ENCODE results near the gene ETNK1.
A peak's percentile ranks its signal among the peaks of the same experiment; 100 is the strongest.
"Not testable (repeated sequence)": the region's sequence is repeated elsewhere in the genome, so short reads cannot be mapped to it uniquely, and the experiment has no call there.

The ETNK1 gene

DNA sequence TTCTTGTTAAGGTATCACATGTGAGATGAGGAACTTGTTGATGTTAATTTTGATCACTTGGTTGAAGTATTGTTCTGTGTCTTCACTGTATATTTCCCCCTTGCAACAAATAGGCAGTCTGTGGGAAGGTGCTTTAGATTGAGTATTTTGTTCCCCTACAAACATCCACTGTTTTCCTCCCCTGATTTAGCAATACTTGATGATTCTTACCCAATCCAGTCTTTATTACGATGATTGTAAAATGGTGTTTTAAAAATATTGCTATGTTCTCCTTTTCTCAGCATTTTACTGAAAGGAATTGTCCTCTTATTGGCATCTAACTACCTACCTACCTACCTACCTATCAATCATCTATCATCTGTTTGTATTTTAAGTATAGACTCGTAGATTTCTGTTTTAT is 66.3 kb downstream of the ETNK1 start:
- TF ChIP-seq, protein P1, sequence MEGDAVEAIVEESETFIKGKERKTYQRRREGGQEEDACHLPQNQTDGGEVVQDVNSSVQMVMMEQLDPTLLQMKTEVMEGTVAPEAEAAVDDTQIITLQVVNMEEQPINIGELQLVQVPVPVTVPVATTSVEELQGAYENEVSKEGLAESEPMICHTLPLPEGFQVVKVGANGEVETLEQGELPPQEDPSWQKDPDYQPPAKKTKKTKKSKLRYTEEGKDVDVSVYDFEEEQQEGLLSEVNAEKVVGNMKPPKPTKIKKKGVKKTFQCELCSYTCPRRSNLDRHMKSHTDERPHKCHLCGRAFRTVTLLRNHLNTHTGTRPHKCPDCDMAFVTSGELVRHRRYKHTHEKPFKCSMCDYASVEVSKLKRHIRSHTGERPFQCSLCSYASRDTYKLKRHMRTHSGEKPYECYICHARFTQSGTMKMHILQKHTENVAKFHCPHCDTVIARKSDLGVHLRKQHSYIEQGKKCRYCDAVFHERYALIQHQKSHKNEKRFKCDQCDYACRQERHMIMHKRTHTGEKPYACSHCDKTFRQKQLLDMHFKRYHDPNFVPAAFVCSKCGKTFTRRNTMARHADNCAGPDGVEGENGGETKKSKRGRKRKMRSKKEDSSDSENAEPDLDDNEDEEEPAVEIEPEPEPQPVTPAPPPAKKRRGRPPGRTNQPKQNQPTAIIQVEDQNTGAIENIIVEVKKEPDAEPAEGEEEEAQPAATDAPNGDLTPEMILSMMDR (IDR thresholded peaks at IDR 0.05; ENCODE audit: low read depth, low read length) = no peak
- TF ChIP-seq, protein P2, sequence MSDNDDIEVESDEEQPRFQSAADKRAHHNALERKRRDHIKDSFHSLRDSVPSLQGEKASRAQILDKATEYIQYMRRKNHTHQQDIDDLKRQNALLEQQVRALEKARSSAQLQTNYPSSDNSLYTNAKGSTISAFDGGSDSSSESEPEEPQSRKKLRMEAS (IDR thresholded peaks at IDR 0.05; ENCODE audit: low read depth, low read length) = no peak
- TF ChIP-seq MYC (IDR thresholded peaks at IDR 0.05; ENCODE audit: low read depth, low read length) = no peak
- TF ChIP-seq POLR2A (IDR thresholded peaks at IDR 0.05; ENCODE audit: extremely low read depth, insufficient read length) = no peak
- DNase-seq (ENCODE audit: low read depth) = peak; percentile 33
- no peak overlapping the region for H3K4me3 ChIP-seq (ENCODE audit: low read depth, low read length)

DNA sequence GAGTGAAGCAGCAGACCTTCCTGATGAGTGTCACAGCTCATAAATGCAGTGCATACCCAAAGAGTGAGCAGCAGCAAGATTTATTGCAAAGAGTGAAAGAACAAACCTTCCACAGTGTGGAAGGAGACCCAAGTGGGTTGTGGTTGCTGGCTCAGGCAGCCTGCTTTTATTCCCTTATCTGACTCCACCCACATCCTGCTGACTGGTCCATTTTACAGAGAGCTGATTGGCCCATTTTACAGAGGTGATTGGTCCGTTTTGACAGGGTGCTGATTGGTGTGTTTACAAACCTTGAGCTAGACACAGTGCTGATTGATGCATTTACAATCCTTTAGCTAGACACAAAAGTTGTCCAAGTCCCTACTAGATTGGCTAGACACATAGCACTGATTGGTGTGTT is 67.5 kb downstream of the ETNK1 start:
- not testable (repeated sequence) for DNase-seq (ENCODE audit: low read depth); H3K4me3 ChIP-seq (ENCODE audit: low read depth, low read length)

DNA sequence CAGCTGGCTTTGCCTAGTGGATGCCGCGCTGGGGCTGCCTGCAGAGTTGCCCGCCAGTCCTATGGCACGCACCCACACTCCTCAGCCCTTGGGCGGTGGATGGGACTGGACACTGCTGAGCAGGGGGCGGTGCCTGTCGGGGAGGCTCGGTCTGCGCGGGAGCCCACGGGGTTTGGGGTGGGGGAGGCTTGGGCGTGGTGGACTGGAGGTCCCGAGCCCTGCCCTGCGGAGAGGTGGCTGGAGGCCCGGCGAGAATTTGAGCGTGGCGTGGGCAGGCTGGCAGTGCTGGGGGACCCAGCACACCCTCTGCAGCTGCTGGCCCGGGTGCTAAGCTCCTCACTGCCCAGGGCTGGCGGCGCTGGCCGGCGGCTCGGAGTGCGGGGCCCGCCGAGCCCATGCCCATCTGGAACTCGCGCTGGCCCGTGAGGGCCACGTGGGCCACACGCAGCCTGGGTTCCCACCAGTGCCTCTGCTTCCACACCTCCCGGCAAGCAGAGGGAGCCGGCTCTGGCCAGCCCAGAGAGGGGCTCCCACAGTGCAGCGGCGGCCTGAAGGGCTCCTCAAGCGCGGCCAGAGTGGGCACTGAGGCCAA is 68.1 kb downstream of the ETNK1 start:
- TF ChIP-seq, protein P1 (IDR thresholded peaks at IDR 0.05; ENCODE audit: low read depth, low read length) = no peak
- TF ChIP-seq POLR2A (IDR thresholded peaks at IDR 0.05; ENCODE audit: extremely low read depth, insufficient read length) (no peak), MYC (IDR thresholded peaks at IDR 0.05; ENCODE audit: low read depth, low read length) (no peak)
- TF ChIP-seq, protein P2 (IDR thresholded peaks at IDR 0.05; ENCODE audit: low read depth, low read length) = no peak
- no peak for DNase-seq (ENCODE audit: low read depth)
- H3K4me3 ChIP-seq (ENCODE audit: low read depth, low read length) = no peak overlapping the region

DNA sequence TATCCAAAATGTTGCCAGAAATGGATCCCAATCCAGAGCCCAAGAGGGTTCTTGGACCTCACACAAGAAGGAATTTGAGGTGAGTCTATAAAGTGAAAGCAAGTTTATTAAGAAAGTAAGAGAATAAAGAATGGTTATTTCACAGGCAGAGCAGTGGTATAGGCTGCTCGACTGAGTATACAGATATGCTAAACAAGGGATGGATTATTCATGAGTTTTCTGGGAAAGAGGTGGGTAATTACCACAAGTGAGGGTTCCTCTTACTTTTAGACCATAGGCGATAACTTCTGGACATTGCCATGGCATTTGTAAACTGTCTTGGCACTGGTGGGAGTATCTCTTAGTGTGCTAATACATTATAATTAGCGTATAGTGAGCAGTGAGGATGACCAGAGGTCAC is 73.6 kb downstream of the ETNK1 start:
- TF ChIP-seq POLR2A (IDR thresholded peaks at IDR 0.05; ENCODE audit: extremely low read depth, insufficient read length) = no peak
- TF ChIP-seq, protein P2 (IDR thresholded peaks at IDR 0.05; ENCODE audit: low read depth, low read length) = no peak
- DNase-seq (ENCODE audit: low read depth) = no peak
- H3K4me3 ChIP-seq (ENCODE audit: low read depth, low read length) = no peak overlapping the region

DNA sequence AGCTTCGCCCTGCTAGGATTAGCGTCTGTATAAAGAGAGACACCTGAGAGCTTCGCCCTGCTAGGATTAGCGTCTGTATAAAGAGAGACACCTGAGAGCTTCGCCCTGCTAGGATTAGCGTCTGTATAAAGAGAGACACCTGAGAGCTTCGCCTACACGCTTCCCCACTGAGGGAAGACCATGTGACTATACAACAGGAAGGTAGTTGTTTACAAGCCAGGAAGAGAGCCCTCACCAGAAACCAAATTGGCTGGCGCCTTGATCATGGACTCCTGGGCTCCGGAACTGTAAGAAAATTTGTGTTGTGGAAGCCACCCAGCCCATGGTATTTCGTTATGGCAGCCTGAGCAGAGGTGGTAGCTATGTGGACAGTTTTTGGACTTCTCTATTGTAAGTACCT is 74.7 kb downstream of the ETNK1 start:
- not testable (repeated sequence) for H3K4me3 ChIP-seq (ENCODE audit: low read depth, low read length); DNase-seq (ENCODE audit: low read depth)

DNA sequence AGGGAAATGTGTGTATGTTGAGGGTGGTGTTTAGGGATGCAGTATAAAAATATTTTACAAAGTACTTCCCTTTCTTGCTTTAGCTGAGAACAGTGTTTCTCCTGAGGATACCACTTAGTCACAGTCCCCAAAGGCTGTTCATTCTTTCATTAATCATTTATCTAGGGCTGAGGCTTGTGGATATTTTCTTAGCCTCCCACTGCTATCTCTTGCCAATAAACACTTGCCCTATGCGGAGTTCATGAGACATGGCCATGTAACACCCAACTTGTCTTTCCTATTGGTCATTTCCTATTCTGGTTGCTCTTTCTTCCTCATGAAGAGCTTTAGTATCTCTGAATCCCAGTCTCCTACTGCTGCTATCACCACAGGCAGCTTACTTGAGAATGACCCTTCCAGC is 75.1 kb downstream of the ETNK1 start:
- TF ChIP-seq, protein P1 (IDR thresholded peaks at IDR 0.05; ENCODE audit: low read depth, low read length) = no peak
- TF ChIP-seq POLR2A (IDR thresholded peaks at IDR 0.05; ENCODE audit: extremely low read depth, insufficient read length) (no peak), MYC (IDR thresholded peaks at IDR 0.05; ENCODE audit: low read depth, low read length) (no peak)
- TF ChIP-seq, protein P2 (IDR thresholded peaks at IDR 0.05; ENCODE audit: low read depth, low read length) = no peak
- H3K4me3 ChIP-seq (ENCODE audit: low read depth, low read length) = no peak overlapping the region
- DNase-seq (ENCODE audit: low read depth) = no peak

DNA sequence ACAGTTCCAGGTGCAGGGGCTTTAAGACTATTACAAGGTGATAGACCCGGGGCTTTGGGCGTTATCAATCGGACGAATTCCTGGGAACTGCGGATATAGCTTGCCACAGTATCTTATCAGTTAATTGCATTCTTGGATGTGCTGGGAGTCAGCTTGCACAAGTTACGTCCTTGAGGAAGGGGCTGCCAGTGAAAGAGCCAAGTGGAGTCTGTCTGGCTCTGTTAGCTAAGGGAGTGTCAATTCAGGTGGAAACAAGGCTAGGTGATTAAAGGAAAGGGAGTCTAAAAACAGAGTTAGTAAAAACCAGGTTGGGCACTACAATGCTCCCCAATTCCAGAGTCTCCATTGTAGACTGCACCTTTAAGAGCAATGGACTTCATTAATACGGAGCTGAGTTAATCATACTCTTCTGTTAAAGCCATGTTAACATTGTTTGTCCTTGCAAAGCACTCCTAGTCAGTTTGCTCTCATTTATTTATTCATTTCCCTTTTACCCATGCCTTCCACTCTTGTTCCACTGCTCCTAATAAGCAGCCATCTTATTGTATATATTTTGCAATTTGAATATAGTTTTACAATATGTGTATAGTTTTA is 76.3 kb downstream of the ETNK1 start:
- not testable (repeated sequence) for DNase-seq (ENCODE audit: low read depth); H3K4me3 ChIP-seq (ENCODE audit: low read depth, low read length)

DNA sequence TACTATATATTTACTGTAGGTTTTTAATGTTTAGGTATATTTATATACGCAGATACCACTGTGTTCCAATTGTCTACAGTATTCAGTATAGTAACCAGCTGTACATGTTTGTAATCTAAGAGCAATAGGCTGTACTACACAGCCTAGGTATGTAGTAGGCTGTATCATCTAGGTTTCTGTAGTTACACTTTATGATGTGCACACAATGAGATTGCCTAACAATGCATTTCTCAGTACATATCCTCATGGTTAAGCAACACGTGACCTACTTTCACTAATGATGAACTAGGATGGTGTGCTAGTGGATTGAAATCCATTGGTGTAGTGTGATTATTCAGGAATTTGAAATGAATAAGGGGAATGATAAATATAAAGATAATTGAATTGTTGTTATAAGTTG is 77.7 kb downstream of the ETNK1 start:
- H3K4me3 ChIP-seq (ENCODE audit: low read depth, low read length) = no peak overlapping the region
- no peak for DNase-seq (ENCODE audit: low read depth)
- no peak for TF ChIP-seq POLR2A (IDR thresholded peaks at IDR 0.05; ENCODE audit: extremely low read depth, insufficient read length)
- TF ChIP-seq, protein P2 (IDR thresholded peaks at IDR 0.05; ENCODE audit: low read depth, low read length) = no peak
- no peak for TF ChIP-seq MYC (IDR thresholded peaks at IDR 0.05; ENCODE audit: low read depth, low read length)
- TF ChIP-seq, protein P1 (IDR thresholded peaks at IDR 0.05; ENCODE audit: low read depth, low read length) = no peak

All from NB4 (cell line).